Frontal cortex (tissue), 4 donors: ENCODE data around the gene CD59. TPM values are rescaled to one million over a fixed set of nuclear protein-coding genes. Genes with fewer than 3 reads are reported as not detected.

Source experiments
- DNase-seq, 2 donors: peaks; one replicate each; pipeline ENCODE4 v3.0.0; 2012; ENCODE audit warnings: low spot score in 2 of 2
- FAIRE-seq: peaks from 2 replicates; lab custom pipeline; 2012; peaks lifted over from hg19 to GRCh38; lab: Jason Lieb, UNC
- total RNA-seq: library from RNA; depleted of rRNA; stranded (reverse); fragments of >200 nt; gene quantifications from one replicate; pipeline ENCODE4 v1.2.3, GENCODE V29; 2014
- donor health status: control.
- donor health status: control.
- donor health status: control.

Gene CD59
- total RNA-seq, result 31.4 TPM

GRCh38 chr11:33736148-33736812, at the start of gene CD59:
Gene CD59 (minus strand): TSS chr11:33736423. CDS start chr11:33722445, 13,978 bp downstream.
- FAIRE-seq (no peak), DNase-seq (peak; percentile 72 to 86)

- DNase-seq, result no peak
- no peak for FAIRE-seq
Observed at GRCh38 chr11:33785609-33786008, 49.4 kb upstream of the CD59 start.

- no peak for DNase-seq
- no peak for FAIRE-seq
Observed at GRCh38 chr11:33779849-33780528, 43.8 kb upstream of the CD59 start.

GRCh38 chr11:33778675-33779074, 42.5 kb upstream of the CD59 start:
- FAIRE-seq, result no peak
- no peak for DNase-seq

GRCh38 chr11:33777906-33778305, 41.7 kb upstream of the CD59 start:
- FAIRE-seq, result no peak
- no peak for DNase-seq

GRCh38 chr11:33775832-33776470, 39.7 kb upstream of the CD59 start:
- FAIRE-seq, result no peak
- no peak for DNase-seq

GRCh38 chr11:33775467-33775807, 39.2 kb upstream of the CD59 start:
- DNase-seq (no peak), FAIRE-seq (no peak)

- FAIRE-seq, result no peak
- no peak for DNase-seq
Observed at GRCh38 chr11:33774736-33775466, 38.7 kb upstream of the CD59 start.

GRCh38 chr11:33773987-33774735, 37.9 kb upstream of the CD59 start, which contains the start of gene FBXO3:
Gene FBXO3 (minus strand): TSS chr11:33774520. CDS start chr11:33774497, 23 bp downstream.
- DNase-seq (peak; percentile 94 to 95), FAIRE-seq (no peak)

GRCh38 chr11:33773404-33773986, 37.3 kb upstream of the CD59 start:
- FAIRE-seq (no peak), DNase-seq (peak; percentile 29 to 31)

GRCh38 chr11:33772870-33773269, 36.6 kb upstream of the CD59 start:
- no peak for FAIRE-seq
- DNase-seq, result no peak

GRCh38 chr11:33772300-33772699, 36.1 kb upstream of the CD59 start:
- DNase-seq (no peak), FAIRE-seq (no peak)

GRCh38 chr11:33770236-33770635, 34.0 kb upstream of the CD59 start:
- no peak for DNase-seq
- FAIRE-seq, result no peak

- FAIRE-seq, result no peak
- DNase-seq, result no peak
Observed at GRCh38 chr11:33769542-33769941, 33.3 kb upstream of the CD59 start.

GRCh38 chr11:33767624-33768023, 31.4 kb upstream of the CD59 start:
- FAIRE-seq, result no peak

GRCh38 chr11:33766085-33766484, 29.9 kb upstream of the CD59 start:
- DNase-seq, result no peak
- FAIRE-seq, result no peak

More at GRCh38 chr11:33767624-33768023, 31.4 kb upstream of the CD59 start:
- no peak for DNase-seq

- DNase-seq, result no peak
- FAIRE-seq, result no peak
Observed at GRCh38 chr11:33761471-33761870, 25.2 kb upstream of the CD59 start.

GRCh38 chr11:33753304-33753967, 17.2 kb upstream of the CD59 start:
- DNase-seq (no peak), FAIRE-seq (no peak)

- DNase-seq (no peak), FAIRE-seq (no peak)
Observed at GRCh38 chr11:33751878-33752277, 15.7 kb upstream of the CD59 start.
